GM12875 (cell line): ENCODE data around the gene SSTR1.

Experiments
- H3K4me3 ChIP-seq: one replicate; pipeline ENCODE4 v1.5.1; 2011; ENCODE audit warnings: low read depth, low read length, control low read depth
- CTCF ChIP-seq: IDR thresholded peaks from 2 replicates; pipeline ENCODE4 v1.5.1; 2011; ENCODE audit warnings: low read depth, mild to moderate bottlenecking, control low read depth, inconsistent platforms, low read length, moderate library complexity, borderline replicate concordance; ENCODE audit not compliant: insufficient read depth

Gene SSTR1

GRCh38 chr14:38238878-38239277 is 31.2 kb downstream of the SSTR1 start:
- TF ChIP-seq CTCF: no peak
- no peak overlapping the region for H3K4me3 ChIP-seq

GRCh38 chr14:38243696-38244240 is 36.1 kb downstream of the SSTR1 start:
- H3K4me3 ChIP-seq: no peak overlapping the region
- no peak for TF ChIP-seq CTCF

- H3K4me3 ChIP-seq: no peak overlapping the region
- TF ChIP-seq CTCF: no peak
Measured at GRCh38 chr14:38248321-38249028, 40.8 kb downstream of the SSTR1 start.

GRCh38 chr14:38250331-38250730 is 42.6 kb downstream of the SSTR1 start:
- H3K4me3 ChIP-seq: no peak overlapping the region
- TF ChIP-seq CTCF: no peak

- no peak for TF ChIP-seq CTCF
- no peak overlapping the region for H3K4me3 ChIP-seq
Measured at GRCh38 chr14:38252066-38252710, 44.5 kb downstream of the SSTR1 start.

GRCh38 chr14:38253676-38254075 is 46.0 kb downstream of the SSTR1 start:
- H3K4me3 ChIP-seq: no peak overlapping the region
- no peak for TF ChIP-seq CTCF
